SW 1271 (cell line): Measurements from ENCODE around the gene RNPEPL1.
"Not testable (repeated sequence)": the region's sequence is repeated elsewhere in the genome, so short reads cannot be mapped to it uniquely, and the experiment has no call there.

ENCODE experiments used
- DNase-seq, 2 experiments: peaks; one replicate each; lab custom pipeline; 2025; lab: John Stamatoyannopoulos, UW

RNPEPL1 gene

DNA sequence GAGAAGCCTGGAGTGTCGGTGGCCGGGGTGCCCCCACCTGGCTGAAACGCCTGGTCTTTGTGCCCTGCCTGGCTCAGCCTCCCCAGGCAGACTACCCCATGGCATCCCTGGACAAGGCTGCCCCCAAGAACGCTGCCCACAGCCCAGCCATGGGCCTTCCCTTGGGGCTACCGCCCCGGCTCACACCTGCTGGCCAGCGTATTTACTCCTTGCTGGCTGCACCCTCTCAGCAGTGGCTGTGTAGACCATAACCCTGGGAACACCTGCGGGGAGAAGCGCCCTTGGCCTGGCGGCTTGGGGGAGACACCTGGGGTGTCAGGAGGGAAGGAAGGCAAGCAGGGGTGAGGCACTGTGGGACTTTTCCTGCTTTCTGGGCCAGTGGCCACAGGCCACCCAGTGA lies 35.6 kb downstream of the RNPEPL1 start:
- no peak for DNase-seq

DNA sequence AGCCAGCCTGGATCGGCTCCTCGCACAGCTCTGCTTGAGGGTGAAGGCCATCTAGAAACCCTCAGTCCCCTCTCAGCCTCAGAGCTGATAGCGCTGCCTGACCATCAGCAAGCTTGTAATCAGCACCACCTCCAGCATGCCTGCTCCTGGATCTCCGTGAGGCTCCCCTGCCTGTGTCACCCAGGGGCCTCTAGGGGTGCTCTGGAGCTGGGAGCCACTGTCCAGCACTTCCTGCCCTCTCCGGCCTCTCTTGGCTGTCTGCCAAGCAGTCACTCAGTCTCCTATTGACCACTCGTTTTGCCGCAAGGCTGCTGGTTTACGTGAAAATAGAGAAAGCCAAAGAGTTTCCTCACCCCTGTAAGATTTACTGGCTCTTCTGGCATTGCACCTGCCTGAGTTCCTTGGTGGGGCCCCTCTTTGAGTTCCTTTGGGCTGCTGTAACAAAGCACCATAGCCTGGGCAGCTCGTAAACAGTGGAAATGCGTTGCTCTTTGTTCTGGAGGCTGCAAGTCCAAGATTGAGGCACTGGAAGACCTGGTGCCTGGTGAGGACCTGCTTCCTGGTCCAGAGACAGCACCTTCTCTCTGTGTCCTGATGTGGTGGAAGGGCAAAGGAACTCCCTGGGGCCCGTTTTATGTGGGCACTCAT lies 36.1 kb downstream of the RNPEPL1 start:
- peak in 1 of 2 experiments; percentile 41 for DNase-seq

DNA sequence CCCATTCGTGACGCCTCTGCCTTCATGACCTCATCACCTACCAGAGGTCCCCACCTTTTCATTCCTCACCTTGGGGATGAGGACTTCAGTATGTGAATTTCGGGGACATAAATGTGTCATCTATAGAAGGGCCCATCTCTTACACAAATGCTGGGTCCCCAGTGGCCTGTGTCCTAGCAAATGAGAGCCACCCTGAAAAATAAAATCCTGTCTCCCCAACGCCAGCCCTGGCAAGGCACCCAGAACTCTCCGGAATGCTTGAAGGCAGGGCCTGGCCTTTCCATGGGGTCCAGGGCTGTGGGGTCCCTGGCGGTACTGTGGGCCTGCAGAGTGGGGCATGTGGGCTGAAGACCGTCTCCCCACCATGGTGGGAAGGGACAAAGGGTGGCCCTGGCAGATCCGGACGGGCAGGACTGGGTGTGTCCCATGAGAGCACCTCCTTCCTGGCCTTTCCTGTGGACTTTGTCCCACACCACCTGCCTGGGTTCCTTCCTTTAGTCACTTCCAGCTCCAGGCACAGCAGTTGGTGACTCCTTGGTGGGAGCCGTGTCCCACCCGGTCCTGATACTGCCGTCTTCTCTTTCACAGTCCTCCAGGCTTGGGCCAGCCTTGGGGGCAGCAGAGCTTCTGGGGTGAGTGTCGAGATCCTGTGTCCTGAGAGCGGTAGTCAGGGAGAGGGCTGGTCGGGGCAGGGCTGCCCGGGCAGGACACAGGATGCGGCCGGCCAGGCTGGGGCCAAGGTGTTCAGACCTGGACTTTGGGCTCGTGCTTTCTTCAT lies 36.8 kb downstream of the RNPEPL1 start:
- no peak for DNase-seq

- no peak for DNase-seq
Measured at GRCh38 chr2:240605867-240606743, 37.8 kb downstream of the RNPEPL1 start.

DNA sequence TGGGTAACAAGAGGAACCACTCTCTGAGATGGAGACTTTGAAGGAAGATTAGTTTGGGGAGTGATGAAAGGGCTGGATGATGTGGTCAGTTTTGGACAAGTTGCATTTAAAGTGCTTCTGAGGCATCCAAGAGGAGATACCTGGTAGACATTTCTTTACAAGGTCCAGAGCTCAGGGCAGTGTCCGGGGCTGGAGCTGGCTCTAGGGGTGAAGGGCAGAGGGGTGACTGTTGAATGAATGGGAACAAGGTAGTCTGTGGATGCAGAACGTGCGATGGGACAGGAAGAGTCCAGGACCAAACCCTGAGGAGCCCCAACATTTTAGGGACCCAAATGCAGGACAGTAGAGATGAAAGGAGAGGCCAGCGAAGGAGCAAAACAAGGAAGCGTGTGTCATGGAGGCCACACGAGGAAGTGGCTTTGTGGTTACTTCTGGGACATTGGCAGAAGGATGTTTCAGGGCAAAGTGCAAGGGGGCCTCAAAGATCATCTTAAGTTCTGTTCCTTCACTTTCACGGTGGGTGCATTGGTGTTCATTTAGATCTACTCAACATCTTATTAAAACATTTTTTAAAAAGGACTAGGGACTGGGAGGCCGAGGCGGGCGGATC lies 43.4 kb downstream of the RNPEPL1 start:
- DNase-seq, result no peak

- DNase-seq, result no peak
Measured at GRCh38 chr2:240613781-240614180, 45.5 kb downstream of the RNPEPL1 start.

DNA sequence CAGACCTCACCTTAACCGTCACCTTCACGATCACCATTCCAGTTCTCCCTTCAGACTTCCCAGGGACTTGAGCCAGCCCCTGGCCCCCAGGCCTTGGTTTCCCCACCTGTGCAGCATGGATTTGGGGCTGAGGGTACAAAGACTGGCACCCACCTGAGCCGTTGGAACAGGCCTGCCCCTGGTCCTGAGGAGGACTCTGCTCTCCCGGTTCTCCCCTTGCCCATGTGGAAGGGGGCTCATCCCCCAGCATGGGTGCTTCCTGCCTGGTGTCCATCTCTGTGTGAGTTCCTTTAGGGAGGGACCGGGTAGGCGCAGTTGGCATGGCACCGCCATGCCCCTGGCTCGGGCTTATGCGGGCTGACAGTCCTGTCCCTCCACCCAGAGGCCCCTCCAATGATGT lies 46.1 kb downstream of the RNPEPL1 start:
- DNase-seq, result no peak

- DNase-seq, result no peak
Measured at GRCh38 chr2:240615396-240615795, 47.1 kb downstream of the RNPEPL1 start.

GRCh38 chr2:240615820-240616547 lies 47.7 kb downstream of the RNPEPL1 start:
- no peak for DNase-seq

- DNase-seq, result not testable (repeated sequence)
Measured at GRCh38 chr2:240616860-240617666, 48.8 kb downstream of the RNPEPL1 start.

DNA sequence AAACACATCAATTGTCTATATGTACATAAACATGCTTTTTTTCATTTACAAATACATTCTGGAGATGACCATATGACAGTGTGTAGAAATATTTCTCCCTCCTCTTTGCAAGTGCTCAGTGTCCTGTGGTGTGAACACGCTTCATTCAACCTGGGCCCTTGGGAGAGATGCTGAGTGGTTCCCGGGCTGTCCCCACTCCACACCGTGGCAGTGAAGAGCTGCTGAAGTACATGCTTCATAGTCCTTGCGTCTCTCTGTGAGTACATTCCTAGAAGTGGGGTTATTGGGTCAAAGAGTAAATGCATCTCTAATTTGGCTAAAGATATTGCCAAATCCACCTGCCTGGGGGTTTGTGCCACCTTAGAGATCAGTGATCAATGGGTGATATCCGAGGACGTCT lies 50.5 kb downstream of the RNPEPL1 start:
- DNase-seq, result no peak

GRCh38 chr2:240619506-240620148 lies 51.3 kb downstream of the RNPEPL1 start:
- DNase-seq, result no peak

DNA sequence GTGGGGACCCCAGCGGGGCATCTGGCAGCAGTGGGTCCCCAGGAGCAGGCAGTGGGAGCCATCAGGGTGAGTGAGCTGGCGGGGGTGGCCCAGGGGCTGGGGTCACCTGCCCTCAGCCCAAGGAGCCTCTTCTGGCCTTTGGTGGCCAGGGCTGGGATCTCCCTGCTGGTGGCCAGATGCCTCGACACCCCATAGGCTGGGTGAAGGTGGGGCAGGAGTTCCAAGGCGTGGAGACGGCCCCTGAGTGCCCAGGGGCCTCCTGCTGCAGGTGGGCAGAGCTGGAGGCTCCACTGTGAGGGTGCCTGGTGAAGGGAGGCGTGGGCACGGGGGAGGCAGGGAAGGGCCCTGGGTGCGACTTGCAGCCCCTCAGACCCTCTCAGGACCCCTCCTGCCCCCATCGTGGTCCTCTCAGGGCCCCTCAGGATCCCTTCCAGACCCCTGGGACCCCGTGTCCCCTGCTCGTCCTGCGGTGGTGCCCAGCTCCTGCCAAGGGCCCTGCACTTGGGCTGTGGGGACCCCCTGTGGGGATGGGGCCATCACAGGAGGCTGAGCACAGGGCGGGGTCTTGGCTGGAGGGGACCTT lies 52.0 kb downstream of the RNPEPL1 start:
- DNase-seq, result no peak

DNA sequence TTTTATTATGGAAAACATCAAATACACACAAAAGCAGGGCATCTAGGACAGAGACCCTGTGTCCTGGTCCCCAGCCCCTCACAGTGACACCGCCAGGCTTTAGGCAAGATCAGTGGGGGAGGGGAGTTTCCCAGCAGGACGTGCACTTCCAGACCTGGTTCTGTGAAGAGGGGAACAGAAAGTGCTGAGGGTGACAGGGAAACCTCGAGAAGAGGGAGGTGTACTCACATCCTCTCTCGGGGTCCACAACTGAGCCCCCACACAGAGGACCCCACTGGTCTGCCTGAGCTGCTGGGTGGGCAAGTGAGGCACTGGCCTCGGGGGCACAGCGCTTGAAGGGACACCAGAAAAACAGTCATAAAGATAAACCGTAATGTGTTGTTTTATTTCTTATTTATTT lies 52.6 kb downstream of the RNPEPL1 start:
- no peak for DNase-seq

DNA sequence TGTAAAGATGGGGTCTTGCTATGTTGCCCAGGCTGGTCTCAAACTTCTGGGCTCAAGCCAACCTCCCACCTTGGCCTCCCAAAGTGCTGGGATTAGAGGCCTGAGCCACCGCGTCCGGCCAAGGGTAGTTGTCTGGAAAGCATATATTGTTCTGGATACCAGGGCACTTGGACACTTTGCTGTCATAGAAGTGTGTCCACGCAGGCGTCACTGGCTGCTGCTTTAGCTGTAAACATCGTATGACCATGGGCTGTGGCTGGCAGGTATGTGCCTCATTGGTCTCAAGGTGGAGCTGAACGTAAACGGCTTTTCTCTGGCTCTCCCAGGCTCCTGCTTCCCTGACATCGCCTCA lies 53.8 kb downstream of the RNPEPL1 start:
- no peak for DNase-seq

- no peak for DNase-seq
Measured at GRCh38 chr2:240622531-240623235, 54.4 kb downstream of the RNPEPL1 start.

DNA sequence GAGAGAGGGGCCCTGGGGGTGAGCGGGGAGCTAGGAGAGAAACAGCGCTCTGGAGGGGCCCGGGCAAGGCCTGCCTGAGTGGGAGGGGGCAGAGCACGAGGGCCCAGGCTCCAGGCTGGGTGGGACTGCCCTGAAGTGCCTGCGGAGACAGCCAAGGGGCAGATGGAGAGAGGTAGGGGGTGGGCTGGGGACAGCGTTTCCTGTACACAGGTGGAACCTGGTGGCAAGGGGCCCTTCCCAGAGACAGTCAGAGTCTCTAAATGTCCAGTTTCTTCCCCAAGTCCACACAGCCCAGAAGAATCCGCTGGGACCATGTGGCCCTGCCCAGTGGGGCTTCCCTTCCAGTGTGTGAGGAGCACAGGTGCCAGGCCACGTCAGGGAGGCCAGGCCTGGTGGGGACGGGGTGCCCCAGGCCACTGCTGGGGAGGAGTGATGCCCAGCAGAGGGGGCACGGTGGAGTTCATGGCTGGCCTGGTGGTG lies 55.3 kb downstream of the RNPEPL1 start:
- no peak for DNase-seq

DNA sequence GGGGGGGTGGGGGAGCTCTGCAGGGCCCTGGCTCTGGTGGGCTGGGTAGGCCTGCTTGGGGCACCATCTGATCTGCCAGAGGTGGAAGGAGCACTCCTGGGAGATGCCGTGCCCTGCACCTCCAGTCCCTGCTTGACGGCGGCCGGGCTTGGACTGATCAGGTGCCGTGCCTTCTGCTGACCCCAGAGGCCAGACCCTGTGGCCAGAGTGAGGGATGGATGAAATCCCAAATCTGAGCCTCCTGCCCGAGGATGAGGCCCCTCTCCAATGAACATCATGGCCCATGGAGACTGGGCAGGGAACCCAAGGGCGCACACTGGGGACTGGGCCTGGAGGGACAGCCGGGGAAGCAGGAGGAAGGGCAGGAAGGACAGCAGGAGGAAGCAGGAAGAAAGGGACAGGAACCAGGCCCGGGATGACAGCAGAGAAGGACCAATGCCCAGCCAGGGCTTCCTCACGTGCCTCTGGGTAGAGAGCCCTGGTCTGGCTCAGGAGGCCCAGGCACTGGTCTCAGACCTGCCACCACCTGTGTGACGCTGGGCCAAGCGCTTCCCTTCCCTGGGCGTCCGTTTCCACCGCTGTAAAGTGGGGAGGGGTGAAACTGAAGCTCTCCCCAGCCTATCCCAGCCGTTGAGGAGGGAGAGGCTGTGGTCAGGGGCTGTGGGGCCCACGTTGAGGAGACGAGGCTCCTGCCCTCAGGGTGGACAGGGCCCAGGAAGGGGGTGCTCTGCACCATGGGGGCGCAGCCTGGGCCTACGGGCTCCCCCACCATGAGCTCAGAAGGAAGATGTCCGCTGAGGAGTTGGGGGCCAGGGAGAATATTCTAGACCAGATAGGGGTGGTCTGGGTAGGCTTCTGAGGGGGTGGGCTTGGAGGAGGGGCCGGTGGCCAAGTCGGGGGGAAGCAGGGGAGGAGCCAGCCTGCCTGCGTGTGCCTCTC lies 56.0 kb downstream of the RNPEPL1 start:
- DNase-seq, result no peak
